Panc1 (cell line): Measurements from ENCODE around the gene SOX11. TPM values are rescaled to one million over a fixed set of nuclear protein-coding genes. Genes with fewer than 3 reads are reported as not detected.

Experiments
- ATAC-seq: fragments of 200-7000 bp; cut with Tn5 transposase; 2 replicates; pipeline ENCODE4 v1.9.1; 2020; ENCODE audit warnings: mild to moderate bottlenecking, moderate library complexity
- BruUV-seq: library from RNA; stranded (reverse); fragments of 400-500 nt; replicated peaks from 2 replicates; lab custom pipeline; 2021; lab: Mats Ljungman, UMichigan
- CTCF ChIA-PET: fragments of 300-600 bp; sonication (Branson Sonifier 250); formaldehyde crosslinking; loops from one replicate; lab custom pipeline; 2022; ENCODE audit warnings: antibody characterized with exemption; lab: Charles Lee
- POLR2A ChIA-PET: fragments of 300-600 bp; sonication (Branson Sonifier 250); formaldehyde crosslinking; loops from one replicate; lab custom pipeline; 2022; ENCODE audit warnings: antibody characterized with exemption; lab: Charles Lee
- DNase-seq: peaks from one replicate; pipeline ENCODE4 v3.0.0-alpha.2; 2010; ENCODE audit warnings: low read depth, low spot score
- H3K27ac ChIP-seq: 2 replicates; pipeline ENCODE4 v1.5.1; 2011; ENCODE audit warnings: mild to moderate bottlenecking, low read length, inconsistent platforms
- H3K27me3 ChIP-seq: fragments of 200-500 bp; sonication (Bioruptor generic); 2 replicates; pipeline ENCODE4 v1.6.0; 2014; ENCODE audit warnings: low read length, inconsistent platforms; ENCODE audit not compliant: control insufficient read depth, insufficient read depth
- H3K36me3 ChIP-seq: fragments of 200-500 bp; sonication (Bioruptor generic); 2 replicates; pipeline ENCODE4 v1.5.1; 2014; ENCODE audit warnings: inconsistent platforms, mild to moderate bottlenecking, low read length, moderate library complexity; ENCODE audit not compliant: control insufficient read depth, insufficient read depth
- H3K4me1 ChIP-seq: 2 replicates; pipeline ENCODE4 v1.5.1; 2011; ENCODE audit warnings: inconsistent platforms, mild to moderate bottlenecking, low read length, moderate library complexity; ENCODE audit not compliant: control insufficient read depth, insufficient read depth
- H3K4me3 ChIP-seq, 2 experiments: 2 replicates each; pipeline ENCODE4 v1.5.1; 2011 to 2012; ENCODE audit warnings: low read depth in 2 of 2, low read length in 2 of 2, mild to moderate bottlenecking in 2 of 2, inconsistent platforms in 1 of 2, moderate library complexity in 1 of 2
- H3K9me3 ChIP-seq: fragments of 200-500 bp; sonication (Bioruptor generic); 2 replicates; pipeline ENCODE4 v1.5.1; 2014; ENCODE audit warnings: low read depth, mild to moderate bottlenecking, inconsistent platforms, low read length, moderate library complexity; ENCODE audit not compliant: control insufficient read depth, insufficient read depth
- POLR2AphosphoS5 ChIP-seq: IDR thresholded peaks from 2 replicates; pipeline ENCODE4 v1.6.1; 2012; ENCODE audit warnings: mild to moderate bottlenecking, low read depth, low read length, moderate library complexity
- SIN3A ChIP-seq: IDR thresholded peaks from 2 replicates; pipeline ENCODE4 v1.6.1; 2012; ENCODE audit warnings: low read depth, mild to moderate bottlenecking, low read length, moderate library complexity, borderline replicate concordance; ENCODE audit not compliant: insufficient read depth
- TCF7L2 ChIP-seq: IDR thresholded peaks from 2 replicates; pipeline ENCODE4 v1.6.1; 2011; ENCODE audit warnings: mild to moderate bottlenecking, low read depth, low read length, inconsistent platforms
- in situ Hi-C: cut with HindIII; loops from 2 replicates; pipeline ENCODE4 v1.10.0; 2016; ENCODE audit warnings: low sequenced_read_pairs, low pct_unique_long_range_greater_than_20kb
- intact Hi-C: fragments of 100-400 bp; cut with micrococcal nuclease; formaldehyde crosslinking; loops from one replicate; pipeline ENCODE4 v1.10.0; 2022; ENCODE audit not compliant: unreplicated experiment
- total RNA-seq: library from RNA; stranded (reverse); gene quantifications from one replicate; pipeline ENCODE4 v1.2.1, GENCODE V29; 2021; ENCODE audit not compliant: unreplicated experiment
- TF ChIP-seq, protein P1 (sequence below): fragments of 450-650 bp; IDR thresholded peaks from 2 replicates; pipeline ENCODE4 v1.5.1; 2017; ENCODE audit warnings: mild to moderate bottlenecking
- TF ChIP-seq, protein P2 (sequence below), 2 experiments: IDR thresholded peaks; 2 replicates each; pipeline ENCODE4 v1.6.1; 2011 to 2012; ENCODE audit warnings: low read depth in 2 of 2, control low read depth in 1 of 2, low read length in 1 of 2, mild to moderate bottlenecking in 1 of 2, moderate library complexity in 1 of 2; ENCODE audit not compliant: insufficient read depth in 1 of 2

The SOX11 gene
- total RNA-seq, 1 experiment from 2014 or later: not detected

- intact Hi-C loops (no loop called here), in situ Hi-C loops (no loop called here)
- no peaks in the 10 kb centered on the region for H3K27me3 ChIP-seq
- TF ChIP-seq SIN3A (no peak), POLR2AphosphoS5 (no peak), TCF7L2 (no peak)
- TF ChIP-seq, protein P1, sequence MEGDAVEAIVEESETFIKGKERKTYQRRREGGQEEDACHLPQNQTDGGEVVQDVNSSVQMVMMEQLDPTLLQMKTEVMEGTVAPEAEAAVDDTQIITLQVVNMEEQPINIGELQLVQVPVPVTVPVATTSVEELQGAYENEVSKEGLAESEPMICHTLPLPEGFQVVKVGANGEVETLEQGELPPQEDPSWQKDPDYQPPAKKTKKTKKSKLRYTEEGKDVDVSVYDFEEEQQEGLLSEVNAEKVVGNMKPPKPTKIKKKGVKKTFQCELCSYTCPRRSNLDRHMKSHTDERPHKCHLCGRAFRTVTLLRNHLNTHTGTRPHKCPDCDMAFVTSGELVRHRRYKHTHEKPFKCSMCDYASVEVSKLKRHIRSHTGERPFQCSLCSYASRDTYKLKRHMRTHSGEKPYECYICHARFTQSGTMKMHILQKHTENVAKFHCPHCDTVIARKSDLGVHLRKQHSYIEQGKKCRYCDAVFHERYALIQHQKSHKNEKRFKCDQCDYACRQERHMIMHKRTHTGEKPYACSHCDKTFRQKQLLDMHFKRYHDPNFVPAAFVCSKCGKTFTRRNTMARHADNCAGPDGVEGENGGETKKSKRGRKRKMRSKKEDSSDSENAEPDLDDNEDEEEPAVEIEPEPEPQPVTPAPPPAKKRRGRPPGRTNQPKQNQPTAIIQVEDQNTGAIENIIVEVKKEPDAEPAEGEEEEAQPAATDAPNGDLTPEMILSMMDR: no peak
- TF ChIP-seq, protein P2, sequence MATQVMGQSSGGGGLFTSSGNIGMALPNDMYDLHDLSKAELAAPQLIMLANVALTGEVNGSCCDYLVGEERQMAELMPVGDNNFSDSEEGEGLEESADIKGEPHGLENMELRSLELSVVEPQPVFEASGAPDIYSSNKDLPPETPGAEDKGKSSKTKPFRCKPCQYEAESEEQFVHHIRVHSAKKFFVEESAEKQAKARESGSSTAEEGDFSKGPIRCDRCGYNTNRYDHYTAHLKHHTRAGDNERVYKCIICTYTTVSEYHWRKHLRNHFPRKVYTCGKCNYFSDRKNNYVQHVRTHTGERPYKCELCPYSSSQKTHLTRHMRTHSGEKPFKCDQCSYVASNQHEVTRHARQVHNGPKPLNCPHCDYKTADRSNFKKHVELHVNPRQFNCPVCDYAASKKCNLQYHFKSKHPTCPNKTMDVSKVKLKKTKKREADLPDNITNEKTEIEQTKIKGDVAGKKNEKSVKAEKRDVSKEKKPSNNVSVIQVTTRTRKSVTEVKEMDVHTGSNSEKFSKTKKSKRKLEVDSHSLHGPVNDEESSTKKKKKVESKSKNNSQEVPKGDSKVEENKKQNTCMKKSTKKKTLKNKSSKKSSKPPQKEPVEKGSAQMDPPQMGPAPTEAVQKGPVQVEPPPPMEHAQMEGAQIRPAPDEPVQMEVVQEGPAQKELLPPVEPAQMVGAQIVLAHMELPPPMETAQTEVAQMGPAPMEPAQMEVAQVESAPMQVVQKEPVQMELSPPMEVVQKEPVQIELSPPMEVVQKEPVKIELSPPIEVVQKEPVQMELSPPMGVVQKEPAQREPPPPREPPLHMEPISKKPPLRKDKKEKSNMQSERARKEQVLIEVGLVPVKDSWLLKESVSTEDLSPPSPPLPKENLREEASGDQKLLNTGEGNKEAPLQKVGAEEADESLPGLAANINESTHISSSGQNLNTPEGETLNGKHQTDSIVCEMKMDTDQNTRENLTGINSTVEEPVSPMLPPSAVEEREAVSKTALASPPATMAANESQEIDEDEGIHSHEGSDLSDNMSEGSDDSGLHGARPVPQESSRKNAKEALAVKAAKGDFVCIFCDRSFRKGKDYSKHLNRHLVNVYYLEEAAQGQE (IDR thresholded peaks at IDR 0.05; ENCODE audit: insufficient read depth in 1 of 2, low read depth in 2 of 2, low read length in 1 of 2): no peak
- H3K27ac ChIP-seq: no peak overlapping the region
- CTCF ChIA-PET: no interaction called here
- H3K4me1 ChIP-seq: no peaks in the 10 kb centered on the region
- no peaks in the 10 kb centered on the region for H3K9me3 ChIP-seq
- no TSS peak for BruUV-seq
- ATAC-seq: no peak
- POLR2A ChIA-PET: no interaction called here
- no peak for DNase-seq
- H3K36me3 ChIP-seq: no peaks in the 10 kb centered on the region
- H3K4me3 ChIP-seq: peak overlapping the region in 1 of 2 experiments; percentile 37; a peak in 1 of 4 replicates
Observed at GRCh38 chr2:5692561-5693286, 540 bp downstream of the SOX11 start.

DNA sequence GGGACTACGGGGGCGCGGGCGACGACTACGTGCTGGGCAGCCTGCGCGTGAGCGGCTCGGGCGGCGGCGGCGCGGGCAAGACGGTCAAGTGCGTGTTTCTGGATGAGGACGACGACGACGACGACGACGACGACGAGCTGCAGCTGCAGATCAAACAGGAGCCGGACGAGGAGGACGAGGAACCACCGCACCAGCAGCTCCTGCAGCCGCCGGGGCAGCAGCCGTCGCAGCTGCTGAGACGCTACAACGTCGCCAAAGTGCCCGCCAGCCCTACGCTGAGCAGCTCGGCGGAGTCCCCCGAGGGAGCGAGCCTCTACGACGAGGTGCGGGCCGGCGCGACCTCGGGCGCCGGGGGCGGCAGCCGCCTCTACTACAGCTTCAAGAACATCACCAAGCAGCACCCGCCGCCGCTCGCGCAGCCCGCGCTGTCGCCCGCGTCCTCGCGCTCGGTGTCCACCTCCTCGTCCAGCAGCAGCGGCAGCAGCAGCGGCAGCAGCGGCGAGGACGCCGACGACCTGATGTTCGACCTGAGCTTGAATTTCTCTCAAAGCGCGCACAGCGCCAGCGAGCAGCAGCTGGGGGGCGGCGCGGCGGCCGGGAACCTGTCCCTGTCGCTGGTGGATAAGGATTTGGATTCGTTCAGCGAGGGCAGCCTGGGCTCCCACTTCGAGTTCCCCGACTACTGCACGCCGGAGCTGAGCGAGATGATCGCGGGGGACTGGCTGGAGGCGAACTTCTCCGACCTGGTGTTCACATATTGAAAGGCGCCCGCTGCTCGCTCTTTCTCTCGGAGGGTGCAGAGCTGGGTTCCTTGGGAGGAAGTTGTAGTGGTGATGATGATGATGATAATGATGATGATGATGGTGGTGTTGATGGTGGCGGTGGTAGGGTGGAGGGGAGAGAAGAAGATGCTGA, 1.4 kb downstream of the SOX11 start:
- no peak for DNase-seq

More for the DNA sequence above, 1.4 kb downstream of the SOX11 start:
- TF ChIP-seq, protein P2 (IDR thresholded peaks at IDR 0.05; ENCODE audit: insufficient read depth in 1 of 2, low read depth in 2 of 2, low read length in 1 of 2): no peak
- TF ChIP-seq POLR2AphosphoS5 (no peak), TCF7L2 (no peak)
- intact Hi-C loops (no loop called here), in situ Hi-C loops (no loop called here)
- ChIA-PET CTCF (no interaction called here), POLR2A (interaction anchor here (0.7 kb wide), 1 partner anchor 8 kb away, joined by 13 read pairs; no protein-coding TSS in a partner anchor)
- no TSS peak for BruUV-seq
- Histone ChIP-seq H3K4me3 (peak overlapping the region in 1 of 2 experiments; percentile 37; a peak in 1 of 4 replicates), H3K27me3 (no peaks in the 10 kb centered on the region), H3K36me3 (no peaks in the 10 kb centered on the region), H3K4me1 (no peaks in the 10 kb centered on the region), H3K27ac (no peak overlapping the region), H3K9me3 (no peaks in the 10 kb centered on the region)
- ATAC-seq: no peak
